ENCODE results near the gene OR52E5.
A peak's percentile ranks its signal among the peaks of the same experiment; 100 is the strongest.

OR52E5 gene

DNA sequence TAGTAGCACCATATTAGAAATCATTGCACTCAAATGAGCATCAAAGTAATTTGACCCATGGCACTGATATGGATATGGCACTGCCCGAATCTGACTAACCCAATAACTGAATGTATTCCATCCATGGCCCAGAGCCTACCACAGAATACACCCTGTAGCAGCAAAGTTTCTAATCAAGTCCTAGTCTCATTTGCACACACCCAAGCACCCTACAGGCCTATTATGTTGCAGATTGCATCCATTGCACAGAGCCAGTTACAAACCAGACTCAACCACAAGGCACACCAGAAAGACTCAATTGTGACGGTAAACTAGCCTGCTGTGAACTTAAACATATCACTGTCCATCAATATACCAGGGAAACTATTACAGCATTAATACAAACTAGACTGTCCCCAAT, 6.5 kb downstream of the OR52E5 start:
- Histone ChIP-seq H3K4me2 (ENCODE audit: low read length) (no peak overlapping the region), H3K36me3 (replicated peaks; ENCODE audit: low read depth, low read length) (no peaks in the 10 kb centered on the region), H3K4me3 (ENCODE audit: low read length) (no peak overlapping the region), H3K27me3 (ENCODE audit: low read depth, low read length) (0 out of 2 replicates have a peak, but pooled peaks cover 3% of the 10 kb centered on the region), H2AFZ (ENCODE audit: low read depth, low read length) (no peak overlapping the region), H3K9ac (ENCODE audit: low read length) (no peak overlapping the region), H3K9me3 (ENCODE audit: insufficient read depth, low read length) (no peaks in the 10 kb centered on the region), H3K4me1 (ENCODE audit: low read length) (no peaks in the 10 kb centered on the region), H3K79me2 (ENCODE audit: low read length) (no peaks in the 10 kb centered on the region), H3K27ac (ENCODE audit: low read length) (no peak overlapping the region), H4K20me1 (ENCODE audit: insufficient read depth, low read length) (no peaks in the 10 kb centered on the region)
- no peak for TF ChIP-seq EZH2phosphoT487 (IDR thresholded peaks at IDR 0.05; ENCODE audit: low read depth)
- TF ChIP-seq, protein P1, sequence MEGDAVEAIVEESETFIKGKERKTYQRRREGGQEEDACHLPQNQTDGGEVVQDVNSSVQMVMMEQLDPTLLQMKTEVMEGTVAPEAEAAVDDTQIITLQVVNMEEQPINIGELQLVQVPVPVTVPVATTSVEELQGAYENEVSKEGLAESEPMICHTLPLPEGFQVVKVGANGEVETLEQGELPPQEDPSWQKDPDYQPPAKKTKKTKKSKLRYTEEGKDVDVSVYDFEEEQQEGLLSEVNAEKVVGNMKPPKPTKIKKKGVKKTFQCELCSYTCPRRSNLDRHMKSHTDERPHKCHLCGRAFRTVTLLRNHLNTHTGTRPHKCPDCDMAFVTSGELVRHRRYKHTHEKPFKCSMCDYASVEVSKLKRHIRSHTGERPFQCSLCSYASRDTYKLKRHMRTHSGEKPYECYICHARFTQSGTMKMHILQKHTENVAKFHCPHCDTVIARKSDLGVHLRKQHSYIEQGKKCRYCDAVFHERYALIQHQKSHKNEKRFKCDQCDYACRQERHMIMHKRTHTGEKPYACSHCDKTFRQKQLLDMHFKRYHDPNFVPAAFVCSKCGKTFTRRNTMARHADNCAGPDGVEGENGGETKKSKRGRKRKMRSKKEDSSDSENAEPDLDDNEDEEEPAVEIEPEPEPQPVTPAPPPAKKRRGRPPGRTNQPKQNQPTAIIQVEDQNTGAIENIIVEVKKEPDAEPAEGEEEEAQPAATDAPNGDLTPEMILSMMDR (IDR thresholded peaks at IDR 0.05; ENCODE audit: low read depth, low read length), result no peak

GRCh38 chr11:5910540-5910939, 17.5 kb downstream of the OR52E5 start:
- Histone ChIP-seq H3K9me3 (ENCODE audit: insufficient read depth, low read length) (no peaks in the 10 kb centered on the region), H3K79me2 (ENCODE audit: low read length) (no peaks in the 10 kb centered on the region), H3K27ac (ENCODE audit: low read length) (no peak overlapping the region), H3K4me3 (ENCODE audit: low read length) (no peak overlapping the region), H3K27me3 (ENCODE audit: low read depth, low read length) (no peaks in the 10 kb centered on the region), H2AFZ (ENCODE audit: low read depth, low read length) (no peak overlapping the region), H4K20me1 (ENCODE audit: insufficient read depth, low read length) (no peaks in the 10 kb centered on the region), H3K36me3 (replicated peaks; ENCODE audit: low read depth, low read length) (no peaks in the 10 kb centered on the region), H3K9ac (ENCODE audit: low read length) (no peak overlapping the region), H3K4me2 (ENCODE audit: low read length) (no peak overlapping the region), H3K4me1 (ENCODE audit: low read length) (no peaks in the 10 kb centered on the region)
- TF ChIP-seq EZH2phosphoT487 (IDR thresholded peaks at IDR 0.05; ENCODE audit: low read depth), result no peak
- TF ChIP-seq, protein P1 (IDR thresholded peaks at IDR 0.05; ENCODE audit: low read depth, low read length), result no peak

DNA sequence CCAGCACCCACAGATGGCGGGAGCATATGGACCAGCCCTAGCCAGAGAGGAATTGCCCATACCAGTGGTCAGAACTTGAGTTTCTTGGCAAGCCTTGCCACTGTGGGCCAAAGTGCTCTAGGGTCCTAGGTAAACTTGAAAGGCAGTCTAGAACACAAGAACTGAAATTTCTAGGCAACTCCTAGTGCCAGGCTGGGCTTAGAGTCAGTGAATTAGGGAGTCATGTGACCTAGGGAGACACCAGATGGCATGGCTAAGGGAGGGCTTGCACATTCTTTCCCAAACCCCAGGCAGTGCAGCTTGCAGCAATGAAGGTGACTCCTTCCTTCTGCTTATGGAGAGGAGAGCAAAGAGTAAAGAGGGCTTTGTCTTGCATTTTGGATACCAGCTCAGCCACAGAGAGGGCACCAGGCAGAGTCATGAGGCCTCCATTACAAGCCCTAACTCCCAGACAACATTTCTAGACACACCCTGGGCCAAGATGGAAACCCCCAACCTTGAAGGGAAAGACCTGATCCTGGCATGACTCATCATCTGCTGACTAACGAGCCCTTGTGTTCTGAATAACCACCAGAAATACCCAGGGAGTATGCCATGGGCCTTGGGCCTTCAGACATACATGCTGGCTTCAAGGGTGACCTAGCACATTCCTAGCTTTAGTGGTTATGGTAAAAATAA, 29.9 kb downstream of the OR52E5 start:
- H2AFZ ChIP-seq (ENCODE audit: low read depth, low read length), result no peak overlapping the region; the same call in 1 of the 2 replicates
- peaks cover 3% of the 10 kb centered on the region for H3K36me3 ChIP-seq (replicated peaks; ENCODE audit: low read depth, low read length)
- no peak overlapping the region for H3K4me3 ChIP-seq (ENCODE audit: low read length)
- no peaks in the 10 kb centered on the region for H4K20me1 ChIP-seq (ENCODE audit: insufficient read depth, low read length)
- H3K79me2 ChIP-seq (ENCODE audit: low read length), result no peaks in the 10 kb centered on the region
- H3K27me3 ChIP-seq (ENCODE audit: low read depth, low read length), result no peaks in the 10 kb centered on the region
- H3K9me3 ChIP-seq (ENCODE audit: insufficient read depth, low read length), result 0 out of 2 replicates have a peak, but pooled peaks cover 6% of the 10 kb centered on the region
- H3K9ac ChIP-seq (ENCODE audit: low read length), result no peak overlapping the region
- TF ChIP-seq, protein P1 (IDR thresholded peaks at IDR 0.05; ENCODE audit: low read depth, low read length), result no peak
- TF ChIP-seq EZH2phosphoT487 (IDR thresholded peaks at IDR 0.05; ENCODE audit: low read depth), result no peak
- H3K4me1 ChIP-seq (ENCODE audit: low read length), result peaks cover 14% of the 10 kb centered on the region
- no peak overlapping the region for H3K27ac ChIP-seq (ENCODE audit: low read length)
- H3K4me2 ChIP-seq (ENCODE audit: low read length), result 0 out of 2 replicates have a peak overlapping the region, but pooled peaks have one; percentile 17

DNA sequence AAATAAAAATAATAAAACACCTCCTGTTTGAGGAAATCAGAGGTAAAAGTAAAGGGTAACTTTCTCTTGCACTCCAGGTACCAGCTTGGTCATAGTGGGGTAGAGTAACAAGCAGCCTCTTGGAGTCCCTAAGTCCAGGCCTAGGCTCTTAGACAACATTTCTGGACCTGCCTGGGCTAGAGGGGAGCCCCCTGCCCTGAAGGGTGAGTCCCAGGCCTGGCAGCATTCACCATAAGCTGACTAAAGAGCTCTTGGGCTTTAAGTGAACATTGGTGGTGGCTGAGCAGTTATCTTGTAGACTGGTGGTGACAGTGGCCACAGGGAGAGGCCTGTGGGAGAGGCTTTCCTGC, 30.4 kb downstream of the OR52E5 start:
- Histone ChIP-seq H4K20me1 (ENCODE audit: insufficient read depth, low read length) (no peaks in the 10 kb centered on the region), H3K4me2 (ENCODE audit: low read length) (no peak overlapping the region), H3K27me3 (ENCODE audit: low read depth, low read length) (no peaks in the 10 kb centered on the region), H3K4me1 (ENCODE audit: low read length) (peaks cover 14% of the 10 kb centered on the region), H3K79me2 (ENCODE audit: low read length) (no peaks in the 10 kb centered on the region), H3K36me3 (replicated peaks; ENCODE audit: low read depth, low read length) (peaks cover 3% of the 10 kb centered on the region), H3K4me3 (ENCODE audit: low read length) (no peak overlapping the region), H3K27ac (ENCODE audit: low read length) (no peak overlapping the region), H3K9me3 (ENCODE audit: insufficient read depth, low read length) (0 out of 2 replicates have a peak, but pooled peaks cover 6% of the 10 kb centered on the region), H3K9ac (ENCODE audit: low read length) (no peak overlapping the region), H2AFZ (ENCODE audit: low read depth, low read length) (no peak overlapping the region)
- no peak for TF ChIP-seq EZH2phosphoT487 (IDR thresholded peaks at IDR 0.05; ENCODE audit: low read depth)
- TF ChIP-seq, protein P1 (IDR thresholded peaks at IDR 0.05; ENCODE audit: low read depth, low read length), result no peak

All from OCI-LY3 (cell line).